Measurements from ENCODE around the gene PSEN1.

Gene PSEN1

GRCh38 chr14:73258076-73258475, 121.8 kb downstream of the PSEN1 start:
- no peak for DNase-seq

DNA sequence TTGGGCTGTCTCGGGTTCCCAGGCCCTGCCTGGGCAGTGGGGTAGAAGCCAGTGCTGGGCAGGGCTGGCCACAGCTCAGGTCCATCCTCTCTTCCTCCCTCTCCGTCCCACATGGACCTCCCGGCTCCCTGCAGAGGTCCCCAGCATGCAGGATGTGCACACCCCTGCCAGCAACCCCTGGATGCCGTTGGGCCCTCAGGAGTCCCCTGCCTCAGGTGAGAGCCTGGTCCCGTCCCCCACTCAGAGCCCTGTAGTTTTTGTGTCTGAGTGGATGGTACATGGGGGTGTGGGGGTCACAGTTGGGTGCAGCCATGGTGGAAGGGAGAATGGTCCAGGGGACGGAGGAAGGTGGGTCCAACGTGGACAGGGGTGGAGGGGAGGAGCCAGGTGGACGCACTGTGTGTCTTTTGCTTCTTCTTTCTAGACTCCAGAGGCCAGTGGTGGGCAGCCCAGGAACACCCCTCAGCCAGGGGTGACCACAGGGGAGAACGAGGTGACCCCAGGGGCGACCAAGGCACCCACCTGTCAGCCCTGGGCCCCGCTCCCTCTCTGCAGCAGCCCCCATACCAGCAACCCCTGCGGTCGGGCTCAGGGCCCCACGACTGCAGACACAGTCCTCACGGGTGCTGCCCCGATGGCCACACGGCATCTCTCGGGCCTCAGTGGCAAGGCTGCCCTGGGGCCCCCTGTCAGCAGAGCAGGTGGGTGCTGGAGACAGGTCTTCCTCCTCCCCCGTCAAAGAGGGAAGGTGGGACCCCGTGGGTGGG, 122.7 kb downstream of the PSEN1 start:
- no peak for DNase-seq

- no peak for DNase-seq
Observed at GRCh38 chr14:73259837-73260236, 123.5 kb downstream of the PSEN1 start.

DNA sequence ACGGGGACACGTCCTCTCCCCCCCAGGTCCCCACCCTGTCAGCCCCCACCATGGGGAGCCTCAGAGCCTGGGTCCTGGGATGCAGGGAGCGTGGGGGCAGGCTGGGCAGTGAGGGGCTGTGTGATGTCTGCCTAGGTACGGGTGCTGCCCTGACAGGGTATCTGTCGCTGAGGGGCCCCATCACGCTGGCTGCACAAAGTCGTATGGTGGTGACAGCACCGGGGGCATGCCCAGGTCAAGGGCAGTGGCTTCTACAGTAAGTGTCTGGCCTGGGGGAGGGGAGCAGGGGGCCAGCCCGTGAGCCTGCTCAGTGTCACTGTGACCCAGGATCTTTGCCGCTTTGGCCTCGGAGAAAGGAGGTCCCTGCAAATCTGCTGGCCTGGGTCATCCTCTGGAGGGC, 124.3 kb downstream of the PSEN1 start:
- DNase-seq, result no peak

- DNase-seq, result no peak
Observed at GRCh38 chr14:73261075-73261474, 124.8 kb downstream of the PSEN1 start.

GRCh38 chr14:73261520-73262426, 125.5 kb downstream of the PSEN1 start:
- DNase-seq, result no peak

DNA sequence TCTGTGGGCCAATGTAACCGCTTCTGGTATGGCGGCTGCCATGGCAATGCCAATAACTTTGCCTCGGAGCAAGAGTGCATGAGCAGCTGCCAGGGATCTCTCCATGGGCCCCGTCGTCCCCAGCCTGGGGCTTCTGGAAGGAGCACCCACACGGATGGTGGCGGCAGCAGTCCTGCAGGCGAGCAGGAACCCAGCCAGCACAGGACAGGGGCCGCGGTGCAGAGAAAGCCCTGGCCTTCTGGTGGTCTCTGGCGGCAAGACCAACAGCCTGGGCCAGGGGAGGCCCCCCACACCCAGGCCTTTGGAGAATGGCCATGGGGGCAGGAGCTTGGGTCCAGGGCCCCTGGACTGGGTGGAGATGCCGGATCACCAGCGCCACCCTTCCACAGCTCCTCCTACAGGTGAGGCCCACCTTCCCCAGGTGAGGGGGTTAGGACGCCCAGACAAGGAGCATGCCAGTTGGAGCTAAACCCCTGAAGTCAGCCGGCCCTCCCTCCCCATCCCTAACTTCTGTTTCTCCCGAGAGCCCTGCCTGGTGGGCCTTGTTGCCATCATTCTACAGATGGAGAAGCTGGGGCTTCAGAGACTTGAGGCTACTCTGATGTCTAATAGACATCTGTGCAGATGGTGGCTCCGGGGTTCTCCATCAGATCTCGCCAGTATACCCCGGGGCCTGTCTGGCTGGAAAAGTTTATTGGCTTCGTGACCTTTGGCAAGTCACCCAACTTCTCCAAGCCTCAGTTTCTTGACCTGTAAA, 126.3 kb downstream of the PSEN1 start:
- DNase-seq, result no peak

GRCh38 chr14:73263606-73264005, 127.3 kb downstream of the PSEN1 start:
- DNase-seq, result no peak

- no peak for DNase-seq
Observed at GRCh38 chr14:73264080-73264884, 128.0 kb downstream of the PSEN1 start.

- DNase-seq, result no peak
Observed at GRCh38 chr14:73264885-73265720, 128.8 kb downstream of the PSEN1 start.

DNA sequence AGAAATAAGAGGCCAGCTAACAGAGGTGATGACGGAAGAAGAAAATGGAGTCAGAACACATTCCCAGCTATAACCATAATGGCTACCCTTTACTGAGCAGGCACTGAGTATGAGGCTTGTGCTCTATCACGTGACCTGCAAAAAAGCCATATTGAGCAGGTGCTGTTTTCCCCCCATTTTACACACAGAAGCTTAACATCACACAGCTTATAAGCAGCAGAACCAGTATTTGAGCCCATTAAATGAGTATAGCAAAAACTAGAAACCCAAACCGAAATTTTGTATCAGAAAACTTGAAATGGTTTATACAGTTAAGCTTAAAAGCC, 129.4 kb downstream of the PSEN1 start:
- DNase-seq, result no peak

- DNase-seq, result no peak
Observed at GRCh38 chr14:73266317-73266716, 130.0 kb downstream of the PSEN1 start.

GRCh38 chr14:73267474-73267873, 131.2 kb downstream of the PSEN1 start:
- DNase-seq, result no peak

DNA sequence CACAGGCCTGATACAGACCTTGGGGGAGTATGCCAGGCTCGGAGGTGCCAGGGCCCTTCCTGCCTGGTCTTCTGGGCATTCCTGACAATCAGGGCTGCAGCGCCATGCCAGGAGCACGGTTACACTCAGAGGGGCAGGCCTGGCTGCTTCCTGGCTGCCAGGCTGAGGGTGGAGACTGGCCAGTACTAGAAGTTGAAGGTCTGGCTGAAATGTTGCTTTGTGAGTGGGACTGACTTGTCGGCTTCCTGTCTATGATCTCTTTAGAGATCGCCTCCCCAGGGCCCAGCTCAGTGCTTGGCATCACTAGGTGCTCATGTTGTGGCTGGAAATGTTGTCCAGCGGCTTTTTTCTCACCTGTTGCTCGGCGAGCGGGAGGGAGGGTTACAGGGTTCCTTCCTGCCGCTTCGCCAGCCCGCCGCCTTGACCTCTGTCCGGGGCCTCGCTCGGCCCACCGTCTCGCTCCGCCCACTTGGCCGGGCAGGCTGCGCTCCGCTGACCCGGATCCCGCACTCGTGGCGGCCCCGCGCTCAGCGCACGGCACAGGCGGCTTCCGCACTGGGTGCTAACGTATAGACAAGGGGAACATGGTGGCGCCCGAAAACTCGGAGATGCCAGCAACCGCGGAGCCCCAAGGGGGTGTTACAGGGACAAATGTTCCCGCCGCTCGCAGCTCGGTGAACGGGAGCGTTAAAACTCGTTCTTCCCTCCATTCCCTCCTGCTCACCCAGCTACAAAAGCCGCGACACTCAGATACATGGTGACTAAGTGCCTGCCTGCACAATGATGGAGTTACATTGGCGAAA, 133.6 kb downstream of the PSEN1 start:
- no peak for DNase-seq

GRCh38 chr14:73272393-73272792, 136.1 kb downstream of the PSEN1 start:
- no peak for DNase-seq
